OCI-M2 (cell line): Measurements from ENCODE around the gene KCNAB2.

Source experiments
- DNase-seq: peaks from one replicate; lab custom pipeline; 2025; ENCODE audit not compliant: unreplicated experiment; lab: John Stamatoyannopoulos, UW

The KCNAB2 gene

GRCh38 chr1:6077506-6077905 lies 31.8 kb downstream of the KCNAB2 start:
- DNase-seq = no peak

- no peak for DNase-seq
Measured at GRCh38 chr1:6077919-6078318, 32.2 kb downstream of the KCNAB2 start.

- no peak for DNase-seq
Measured at GRCh38 chr1:6080469-6080868, 34.8 kb downstream of the KCNAB2 start.

- no peak for DNase-seq
Measured at GRCh38 chr1:6081901-6082300, 36.2 kb downstream of the KCNAB2 start.

GRCh38 chr1:6082430-6082971 lies 36.8 kb downstream of the KCNAB2 start:
- DNase-seq = no peak

- DNase-seq = no peak
Measured at GRCh38 chr1:6083385-6083784, 37.7 kb downstream of the KCNAB2 start.

- no peak for DNase-seq
Measured at GRCh38 chr1:6083801-6084446, 38.2 kb downstream of the KCNAB2 start.

- no peak for DNase-seq
Measured at GRCh38 chr1:6084781-6085495, 39.2 kb downstream of the KCNAB2 start.

- no peak for DNase-seq
Measured at GRCh38 chr1:6085666-6086065, 40.0 kb downstream of the KCNAB2 start.

GRCh38 chr1:6086358-6086757 lies 40.7 kb downstream of the KCNAB2 start:
- DNase-seq = no peak

- DNase-seq = no peak
Measured at GRCh38 chr1:6086762-6087376, 41.2 kb downstream of the KCNAB2 start.

- DNase-seq = no peak
Measured at GRCh38 chr1:6087377-6087772, 41.7 kb downstream of the KCNAB2 start.

- no peak for DNase-seq
Measured at GRCh38 chr1:6087958-6088357, 42.3 kb downstream of the KCNAB2 start.

GRCh38 chr1:6088956-6089355 lies 43.3 kb downstream of the KCNAB2 start:
- DNase-seq = no peak

- DNase-seq = no peak
Measured at GRCh38 chr1:6090288-6090687, 44.6 kb downstream of the KCNAB2 start.

GRCh38 chr1:6090996-6091822 lies 45.5 kb downstream of the KCNAB2 start:
- DNase-seq = no peak

- DNase-seq = no peak
Measured at GRCh38 chr1:6091823-6092109, 46.1 kb downstream of the KCNAB2 start.

- DNase-seq = no peak
Measured at GRCh38 chr1:6092211-6092610, 46.5 kb downstream of the KCNAB2 start.

- DNase-seq = no peak
Measured at GRCh38 chr1:6093071-6093470, 47.4 kb downstream of the KCNAB2 start.

GRCh38 chr1:6093611-6094010 lies 47.9 kb downstream of the KCNAB2 start:
- no peak for DNase-seq

GRCh38 chr1:6094246-6094645 lies 48.6 kb downstream of the KCNAB2 start:
- DNase-seq = no peak
